T-cell (primary cell): ENCODE data around the gene MYO15B. TPM values are rescaled to one million over a fixed set of nuclear protein-coding genes. Genes with fewer than 3 reads are reported as not detected.

Experiments
- ATAC-seq, 4 experiments: fragments of 200-7000 bp in 3 of 4; fragments of 150-1000 bp in 1 of 4; cut with Tn5 transposase; replicated peaks in 1 of 4; 1 replicate in 3 of 4; 2 replicates in 1 of 4; pipeline ENCODE4 v1.10.0; 2021; ENCODE audit warnings: moderate library complexity in 3 of 4, mild to moderate bottlenecking in 2 of 4, moderate number of reproducible peaks in 1 of 4
- CTCF ChIA-PET, 2 donors: fragments of 300-600 bp; sonication (Branson Sonifier 250); formaldehyde crosslinking; loops; one replicate each; lab custom pipeline; 2022; ENCODE audit warnings: antibody characterized with exemption in 2 of 2; lab: Charles Lee
- POLR2A ChIA-PET, 2 donors: fragments of 300-600 bp; sonication (Branson Sonifier 250); formaldehyde crosslinking; loops; one replicate each; lab custom pipeline; 2022; ENCODE audit warnings: antibody characterized with exemption in 2 of 2; lab: Charles Lee
- DNase-seq, 35 experiments: peaks; one replicate each; pipeline versions ENCODE4 v3.0.0 to v3.0.0-alpha.2; 2013 to 2023
- H3K27ac ChIP-seq: one replicate; pipeline ENCODE4 v1.5.1; 2013; ENCODE audit warnings: low read length
- H3K27me3 ChIP-seq, 2 experiments: replicated peaks in 1 of 2; 1 replicate in 1 of 2; 2 replicates in 1 of 2; pipeline versions ENCODE4 v1.6.1 to v1.7.0; 2013; ENCODE audit warnings: low read length in 1 of 2, mixed read lengths in 1 of 2; ENCODE audit not compliant: control insufficient read depth in 2 of 2, insufficient read depth in 2 of 2; ENCODE audit errors: extremely low read depth in 1 of 2
- H3K36me3 ChIP-seq, 2 donors: 1 replicate in 1 of 2; 2 replicates in 1 of 2; pipeline versions ENCODE4 v1.6.1 to v1.7.0; 2013; ENCODE audit warnings: low read length in 1 of 2; ENCODE audit not compliant: control insufficient read depth in 2 of 2, insufficient read depth in 1 of 2; ENCODE audit errors: extremely low read depth in 1 of 2
- H3K4me1 ChIP-seq, 2 experiments: 1 replicate in 1 of 2; 2 replicates in 1 of 2; pipeline versions ENCODE4 v1.6.1 to v1.7.0; 2013; ENCODE audit warnings: low read length in 2 of 2, mixed read lengths in 1 of 2; ENCODE audit not compliant: insufficient read depth in 2 of 2, control insufficient read depth in 1 of 2; ENCODE audit errors: extremely low read depth in 1 of 2
- H3K4me3 ChIP-seq, 2 donors: 1 replicate in 1 of 2; 2 replicates in 1 of 2; pipeline versions ENCODE4 v1.5.1 to v1.7.0; 2013; ENCODE audit warnings: mild to moderate bottlenecking in 2 of 2, low read length in 1 of 2, moderate library complexity in 1 of 2; ENCODE audit not compliant: control insufficient read depth in 1 of 2; ENCODE audit errors: extremely low read depth in 1 of 2
- H3K9me3 ChIP-seq: 2 replicates; pipeline ENCODE4 v1.7.0; 2013
- H3K27ac Mint-ChIP-seq, 2 donors: one replicate each; pipeline ENCODE4 v1.8.0; 2020 to 2021; ENCODE audit warnings: mild to moderate bottlenecking in 2 of 2, mixed read lengths in 2 of 2
- H3K27me3 Mint-ChIP-seq, 2 donors: one replicate each; pipeline ENCODE4 v1.8.0; 2021 to 2022; ENCODE audit warnings: mixed read lengths in 2 of 2
- H3K36me3 Mint-ChIP-seq: one replicate; pipeline ENCODE4 v1.8.0; 2021; ENCODE audit warnings: mixed read lengths
- H3K4me1 Mint-ChIP-seq, 3 donors: one replicate each; pipeline ENCODE4 v1.8.0; 2020 to 2022; ENCODE audit warnings: mixed read lengths in 3 of 3, mild to moderate bottlenecking in 1 of 3
- H3K4me3 Mint-ChIP-seq, 3 donors: one replicate each; pipeline ENCODE4 v1.8.0; 2020 to 2022; ENCODE audit warnings: mild to moderate bottlenecking in 3 of 3, mixed read lengths in 3 of 3, moderate library complexity in 3 of 3
- H3K9me3 Mint-ChIP-seq, 3 donors: one replicate each; pipeline ENCODE4 v1.8.0; 2020 to 2022; ENCODE audit warnings: mixed read lengths in 3 of 3
- WGBS: methylation state at CpG from one replicate; pipeline ENCODE4 v1.1.5; 2013; ENCODE audit warnings: missing lambda C conversion rate; ENCODE audit not compliant: insufficient coverage; 5-methylcytosine and 5-hydroxymethylcytosine counted together
- total RNA-seq, 35 experiments: library from RNA in 6 of 35; stranded (reverse) in 6 of 35; fragments of 120-200 nt in 1 of 35; gene quantifications; one replicate each; pipeline versions ENCODE4 v1.2.1 to v1.2.4 and lab custom pipeline; 2013 to 2026

MYO15B gene
- total RNA-seq, 5 donors from 2014 or later (not counting 1 experiment from before 2014, with no cell fraction given), result 171 to 382 (median 273) TPM

DNA sequence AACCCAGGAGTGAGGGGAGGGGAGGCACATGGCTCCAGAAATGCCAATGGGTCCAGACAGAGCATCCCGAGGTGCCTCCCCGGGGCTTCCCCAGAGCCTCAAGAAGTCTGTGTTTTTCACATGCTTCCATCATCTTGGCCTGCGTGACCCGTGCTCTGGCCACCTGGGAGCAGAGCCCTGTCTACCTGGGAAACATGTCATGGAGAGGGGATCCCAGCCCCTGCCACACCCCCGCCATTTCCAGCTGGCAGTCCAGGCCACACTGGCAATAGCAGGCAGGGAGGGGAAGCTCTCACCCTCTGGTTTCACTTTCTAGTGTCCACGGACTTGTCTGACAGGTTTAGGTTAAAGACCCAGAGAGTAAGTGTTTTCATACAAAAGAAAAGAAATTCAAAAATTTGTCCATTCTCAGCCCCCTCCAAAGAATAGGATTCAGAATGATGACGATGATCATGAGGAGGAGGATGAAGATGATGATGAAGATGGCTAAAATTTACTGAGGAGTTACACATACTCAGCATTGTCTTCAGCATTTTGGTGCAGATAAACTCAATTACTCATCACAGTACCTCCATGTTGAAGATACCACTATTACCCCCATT is 54.7 kb downstream of the MYO15B start:
- no peak for ATAC-seq

DNA sequence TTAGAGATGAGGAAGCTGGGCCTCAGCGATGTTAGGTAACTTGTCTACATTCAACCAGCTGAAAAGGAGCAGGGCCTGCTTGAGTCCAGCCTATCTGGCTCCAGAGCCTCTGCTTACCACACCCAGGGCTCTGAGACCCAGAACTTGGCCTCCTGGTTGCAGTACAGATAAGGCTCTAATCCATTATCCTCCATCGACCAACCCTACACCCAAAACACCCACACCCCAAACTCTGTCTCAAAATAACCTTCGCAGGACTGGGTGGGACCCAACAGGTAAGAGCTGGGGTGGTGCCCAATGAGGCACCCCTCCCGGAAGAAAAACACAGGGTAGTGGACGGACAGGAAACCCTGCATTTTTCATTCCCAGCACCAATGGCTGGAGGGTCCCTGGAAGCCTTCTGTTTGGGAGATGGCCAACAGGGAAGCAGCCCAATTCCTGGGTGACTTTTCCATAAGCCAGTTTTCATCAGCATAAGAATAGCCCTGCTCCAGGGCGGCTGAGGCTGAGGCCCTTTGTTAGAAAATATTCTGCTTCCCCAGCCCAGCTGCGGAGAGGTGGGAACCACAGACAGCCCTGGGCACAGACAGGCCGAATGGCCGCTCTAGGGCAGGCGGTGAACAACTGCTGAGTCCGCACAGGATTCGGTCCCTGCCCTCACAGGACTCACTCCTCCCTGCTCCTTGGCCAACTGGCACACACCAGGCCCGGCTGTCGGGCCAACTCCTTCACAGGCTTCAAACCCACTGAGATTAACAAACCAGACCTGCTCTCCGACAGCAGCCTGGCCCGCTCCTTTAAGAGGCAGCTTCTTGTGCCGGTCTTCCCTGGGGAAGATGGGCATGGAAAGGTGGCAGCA is 55.4 kb downstream of the MYO15B start:
- peaks cover 0 to 10% of the 10 kb centered on the region in 2 experiments for H3K4me1 ChIP-seq
- peaks cover 14% of the 10 kb centered on the region for H3K36me3 Mint-ChIP-seq
- H3K27me3 Mint-ChIP-seq, result no peaks in the 10 kb centered on the region
- WGBS, result 99% methylated on average over 14 of the region's 17 CpGs
- ChIA-PET CTCF (no interaction called here), POLR2A (no interaction called here)
- H3K4me3 ChIP-seq, result no peak overlapping the region
- no peaks in the 10 kb centered on the region for H3K9me3 ChIP-seq
- H3K36me3 ChIP-seq, result peaks cover 2 to 7% of the 10 kb centered on the region in 2 donors
- H3K27ac ChIP-seq, result no peak overlapping the region
- no peak for DNase-seq
- no peak overlapping the region for H3K4me3 Mint-ChIP-seq
- H3K9me3 Mint-ChIP-seq, result no peaks in the 10 kb centered on the region
- no peak for ATAC-seq
- no peak overlapping the region for H3K27ac Mint-ChIP-seq
- H3K4me1 Mint-ChIP-seq, result peaks cover 2 to 13% (median 9%) of the 10 kb centered on the region in 3 donors
- H3K27me3 ChIP-seq, result no peaks in the 10 kb centered on the region

More for the DNA sequence above, 54.7 kb downstream of the MYO15B start:
- H3K36me3 Mint-ChIP-seq, result peaks cover 7% of the 10 kb centered on the region
- ChIA-PET POLR2A (no interaction called here), CTCF (no interaction called here)
- peaks cover 2 to 7% of the 10 kb centered on the region in 2 donors for H3K36me3 ChIP-seq
- H3K27ac Mint-ChIP-seq, result no peak overlapping the region
- H3K4me3 ChIP-seq, result no peak overlapping the region
- peaks cover 2 to 13% (median 9%) of the 10 kb centered on the region in 3 donors for H3K4me1 Mint-ChIP-seq
- no peak overlapping the region for H3K27ac ChIP-seq
- peaks cover 0 to 10% of the 10 kb centered on the region in 2 experiments for H3K4me1 ChIP-seq
- 95% methylated on average over 4 of the region's 7 CpGs for WGBS
- no peaks in the 10 kb centered on the region for H3K27me3 Mint-ChIP-seq
- H3K9me3 Mint-ChIP-seq, result no peaks in the 10 kb centered on the region
- no peaks in the 10 kb centered on the region for H3K9me3 ChIP-seq
- no peak for DNase-seq
- H3K27me3 ChIP-seq, result no peaks in the 10 kb centered on the region
- no peak overlapping the region for H3K4me3 Mint-ChIP-seq

DNA sequence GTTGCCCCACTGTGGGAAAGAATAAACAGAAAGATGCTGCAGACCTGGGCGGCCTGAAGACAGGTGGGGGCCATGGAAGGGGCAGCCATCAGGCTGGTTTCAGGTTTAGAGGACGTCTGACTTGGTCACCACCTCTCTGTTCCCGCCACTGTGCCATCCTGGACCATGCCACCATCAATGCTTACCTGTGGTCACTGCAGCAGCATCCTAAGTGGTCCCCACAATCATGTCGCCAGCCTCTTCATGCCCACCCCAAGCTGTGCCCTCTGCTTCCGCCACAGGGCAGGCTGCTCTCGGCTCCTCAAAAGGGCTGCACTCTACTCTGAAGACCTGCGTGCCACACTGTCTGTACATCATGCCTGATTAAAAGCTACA is 56.0 kb downstream of the MYO15B start:
- H3K27me3 ChIP-seq, result no peaks in the 10 kb centered on the region
- H3K27ac ChIP-seq, result no peak overlapping the region
- no peak overlapping the region for H3K27ac Mint-ChIP-seq
- DNase-seq (no peak), ATAC-seq (no peak)
- peaks cover 2 to 7% of the 10 kb centered on the region in 2 donors for H3K36me3 ChIP-seq
- H3K4me1 Mint-ChIP-seq, result peaks cover 2 to 13% (median 9%) of the 10 kb centered on the region in 3 donors
- no peaks in the 10 kb centered on the region for H3K9me3 Mint-ChIP-seq
- peaks cover 13% of the 10 kb centered on the region for H3K36me3 Mint-ChIP-seq
- POLR2A ChIA-PET, result no interaction called here
- no peaks in the 10 kb centered on the region for H3K9me3 ChIP-seq
- no peak overlapping the region for H3K4me3 Mint-ChIP-seq
- CTCF ChIA-PET, result no interaction called here
- H3K27me3 Mint-ChIP-seq, result no peaks in the 10 kb centered on the region
- no peak overlapping the region for H3K4me3 ChIP-seq
- peaks cover 0 to 10% of the 10 kb centered on the region in 2 experiments for H3K4me1 ChIP-seq
- WGBS, result 86% methylated on average over 7 of the region's 7 CpGs

DNA sequence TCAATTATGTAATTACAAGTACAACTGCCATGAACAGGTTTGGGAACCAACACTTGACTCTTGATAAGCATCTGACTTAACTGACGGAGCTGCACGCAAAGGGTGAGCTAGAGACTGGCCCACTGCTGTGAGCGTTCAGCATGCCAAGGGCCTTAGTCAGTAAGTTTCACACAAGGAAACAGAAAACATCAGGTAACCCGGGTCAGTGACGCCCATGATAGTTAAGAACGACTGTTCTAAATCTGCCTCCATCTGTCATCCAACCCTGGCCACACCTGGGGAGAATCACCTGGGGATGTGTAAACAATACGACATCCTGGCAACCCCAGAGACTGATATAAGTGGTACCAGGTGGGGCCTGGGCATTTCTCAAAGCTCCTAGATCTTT is 57.9 kb downstream of the MYO15B start:
- 79% methylated on average over 6 of the region's 7 CpGs for WGBS
- Histone ChIP-seq H3K9me3 (no peaks in the 10 kb centered on the region), H3K27ac (no peak overlapping the region), H3K4me3 (no peak overlapping the region), H3K36me3 (peaks cover 7 to 15% of the 10 kb centered on the region in 2 donors), H3K27me3 (no peaks in the 10 kb centered on the region), H3K4me1 (peaks cover 0 to 10% of the 10 kb centered on the region in 2 experiments)
- Mint-ChIP-seq H3K27me3 (no peaks in the 10 kb centered on the region), H3K4me3 (no peak overlapping the region), H3K9me3 (no peaks in the 10 kb centered on the region), H3K27ac (no peak overlapping the region), H3K36me3 (peaks cover 22% of the 10 kb centered on the region), H3K4me1 (peaks cover 2 to 13% (median 9%) of the 10 kb centered on the region in 3 donors)
- no peak for DNase-seq
- ChIA-PET CTCF (interaction anchor here in 1 of 2 donors (0.6 to 1.1 kb wide), 3 partner anchors 8 to 979 kb away, joined by 3 read pairs; partner anchors contain the start of gene SMIM5), POLR2A (interaction anchor here in 1 of 2 donors (0.6 kb wide), 1 partner anchor 137 kb away, joined by 3 read pairs; no protein-coding TSS in a partner anchor)
- ATAC-seq, result no peak

DNA sequence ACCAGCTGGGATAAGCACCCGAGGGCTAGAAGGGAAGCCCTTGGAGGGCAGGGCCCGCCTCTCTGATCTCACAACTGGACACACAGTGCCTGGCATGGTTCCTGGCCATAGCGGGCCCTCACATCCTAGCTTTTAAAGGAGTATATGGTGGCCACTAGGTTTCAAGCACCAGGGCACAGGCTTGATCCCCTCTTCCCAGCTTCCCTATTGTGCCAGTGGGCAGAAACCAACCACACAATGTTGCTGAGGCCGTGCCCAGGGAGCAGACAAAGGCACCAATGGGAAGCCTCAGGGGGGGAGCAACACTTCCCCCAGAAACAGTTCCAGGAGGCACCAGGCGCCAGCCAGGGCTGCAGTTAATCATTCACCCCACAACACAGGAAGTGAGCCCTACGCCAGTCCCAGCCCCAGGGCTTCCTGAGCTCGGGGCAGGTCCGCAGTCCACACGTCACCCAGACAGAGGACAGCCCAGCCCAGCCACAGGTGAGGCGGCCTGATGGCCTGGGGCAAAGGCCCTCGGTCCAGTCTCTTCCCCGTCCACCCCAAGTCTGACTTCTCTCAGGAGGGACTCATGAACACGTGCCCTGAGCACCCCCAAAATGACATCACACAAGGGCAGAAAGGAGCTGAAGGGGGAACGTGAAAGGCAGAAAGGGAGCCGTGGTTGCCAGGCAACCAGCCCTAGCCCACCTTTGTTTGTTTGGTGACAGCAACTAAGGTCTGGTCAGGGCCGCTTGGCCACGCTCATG is 58.5 kb downstream of the MYO15B start:
- no peak overlapping the region for H3K27ac ChIP-seq
- Mint-ChIP-seq H3K27ac (peak overlapping the region in 1 of 2 donors; percentile 44), H3K9me3 (no peaks in the 10 kb centered on the region), H3K4me3 (no peak overlapping the region), H3K36me3 (peaks cover 28% of the 10 kb centered on the region), H3K4me1 (peaks cover 2 to 13% (median 9%) of the 10 kb centered on the region in 3 donors), H3K27me3 (no peaks in the 10 kb centered on the region)
- no peak overlapping the region for H3K4me3 ChIP-seq
- H3K36me3 ChIP-seq, result peaks cover 7 to 21% of the 10 kb centered on the region in 2 donors
- ChIA-PET POLR2A (no interaction called here), CTCF (interaction anchor here in 1 of 2 donors (0.6 to 0.9 kb wide), 2 partner anchors 13 to 978 kb away, joined by 3 read pairs; partner anchors contain the start of gene SMIM5)
- no peaks in the 10 kb centered on the region for H3K9me3 ChIP-seq
- H3K27me3 ChIP-seq, result no peaks in the 10 kb centered on the region
- DNase-seq, result peak in 1 of 35 experiments; percentile 33
- H3K4me1 ChIP-seq, result peaks cover 0 to 10% of the 10 kb centered on the region in 2 experiments
- 65% methylated on average over 13 of the region's 17 CpGs for whole genome bisulfite sequencing
- peak; percentile 23 to 64 (median 47) for ATAC-seq

DNA sequence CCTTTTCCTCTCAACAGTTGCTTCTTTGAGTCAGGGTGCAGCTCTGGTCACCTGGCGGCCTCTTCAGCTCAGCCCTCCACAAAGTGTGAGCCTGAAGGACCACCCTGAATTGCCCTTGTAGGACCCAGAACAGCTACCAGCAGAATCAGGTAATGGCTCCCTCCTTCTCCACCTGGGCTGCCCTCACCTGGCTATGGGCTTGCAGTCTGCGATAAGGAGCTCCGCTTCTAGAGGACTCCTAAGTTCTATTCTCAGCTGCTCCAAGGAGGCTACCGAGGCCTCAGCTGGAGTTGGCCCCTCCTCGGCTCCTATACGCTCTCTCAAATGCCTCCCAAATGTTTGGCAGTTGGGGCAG is 59.0 kb downstream of the MYO15B start:
- H3K4me1 Mint-ChIP-seq, result peaks cover 2 to 13% (median 9%) of the 10 kb centered on the region in 3 donors
- no peaks in the 10 kb centered on the region for H3K9me3 ChIP-seq
- CTCF ChIA-PET, result no interaction called here
- H3K9me3 Mint-ChIP-seq, result no peaks in the 10 kb centered on the region
- POLR2A ChIA-PET, result no interaction called here
- H3K36me3 Mint-ChIP-seq, result peaks cover 32% of the 10 kb centered on the region
- no peak for ATAC-seq
- H3K27me3 Mint-ChIP-seq, result no peaks in the 10 kb centered on the region
- 98% methylated on average over 6 of the region's 6 CpGs for WGBS
- peaks cover 0 to 10% of the 10 kb centered on the region in 2 experiments for H3K4me1 ChIP-seq
- H3K4me3 Mint-ChIP-seq, result no peak overlapping the region
- DNase-seq, result no peak
- peaks cover 7 to 26% of the 10 kb centered on the region in 2 donors for H3K36me3 ChIP-seq
- no peaks in the 10 kb centered on the region for H3K27me3 ChIP-seq
- no peak overlapping the region for H3K4me3 ChIP-seq
- no peak overlapping the region for H3K27ac Mint-ChIP-seq
- H3K27ac ChIP-seq, result no peak overlapping the region
